SU-DHL-6 (cell line): Measurements from ENCODE around the gene ANXA4.

ENCODE experiments used
- H2AFZ ChIP-seq: fragments of 200-600 bp; sonication (generic); 2 replicates; pipeline ENCODE4 v1.6.1; 2014; ENCODE audit warnings: low read depth, mild to moderate bottlenecking, moderate library complexity, mixed read lengths, antibody characterized with exemption, low read length; ENCODE audit not compliant: severe bottlenecking
- H3F3A ChIP-seq: fragments of 200-600 bp; shearing (Covaris generic); 2 replicates; pipeline ENCODE4 v1.6.0; 2016; ENCODE audit warnings: antibody characterized with exemption, mild to moderate bottlenecking; ENCODE audit not compliant: insufficient read depth
- H3K27ac ChIP-seq: fragments of 200-600 bp; sonication (generic); 2 replicates; pipeline ENCODE4 v1.5.1; 2016; ENCODE audit warnings: low read depth, mild to moderate bottlenecking, low read length, moderate library complexity, mixed read lengths
- H3K27me3 ChIP-seq: fragments of 200-600 bp; sonication (generic), shearing (Covaris generic); 2 replicates; pipeline ENCODE4 v1.6.0; 2014; ENCODE audit warnings: mild to moderate bottlenecking, low read length
- H3K36me3 ChIP-seq: fragments of 200-600 bp; sonication (generic); 2 replicates; pipeline ENCODE4 v1.6.1; 2014; ENCODE audit warnings: mild to moderate bottlenecking, low read length, mixed read lengths
- H3K4me2 ChIP-seq: fragments of 300-600, 200-600 bp; shearing (Covaris generic), sonication (generic); 2 replicates; pipeline ENCODE4 v1.6.0; 2014; ENCODE audit warnings: low read length, low read depth, mild to moderate bottlenecking; ENCODE audit not compliant: poor library complexity, severe bottlenecking
- H3K4me3 ChIP-seq: fragments of 200-600 bp; sonication (generic); 2 replicates; pipeline ENCODE4 v1.5.1; 2014; ENCODE audit warnings: antibody characterized with exemption, low read length, mild to moderate bottlenecking, mixed read lengths; ENCODE audit not compliant: insufficient read depth, poor library complexity, severe bottlenecking
- H3K79me2 ChIP-seq: fragments of 200-600 bp; sonication (generic); 2 replicates; pipeline ENCODE4 v1.6.1; 2014; ENCODE audit warnings: mild to moderate bottlenecking, low read length, moderate library complexity; ENCODE audit not compliant: insufficient read depth
- H3K9ac ChIP-seq: fragments of 200-600 bp; sonication (generic); 2 replicates; pipeline ENCODE4 v1.7.0; 2014; ENCODE audit warnings: mild to moderate bottlenecking, low read length
- H3K9me2 ChIP-seq: fragments of 200-600 bp; sonication (generic); replicated peaks from 2 replicates; pipeline ENCODE4 v1.6.1; 2014; ENCODE audit warnings: low read length; ENCODE audit not compliant: insufficient read depth
- H3K9me3 ChIP-seq: fragments of 200-600 bp; sonication (generic); 2 replicates; pipeline ENCODE4 v1.6.1; 2014; ENCODE audit warnings: low read length, mixed read lengths; ENCODE audit not compliant: insufficient read depth
- H4K20me1 ChIP-seq: fragments of 200-600 bp; sonication (generic); 2 replicates; pipeline ENCODE4 v1.6.1; 2014; ENCODE audit warnings: low read depth, mild to moderate bottlenecking, antibody characterized with exemption, low read length, moderate library complexity, mixed read lengths
- EZH2phosphoT487 ChIP-seq: fragments of 200-600 bp; sonication (generic), shearing (Covaris generic); conservative IDR thresholded peaks from 2 replicates; pipeline ENCODE4 v1.6.1; 2018; ENCODE audit warnings: mild to moderate bottlenecking, antibody characterized with exemption, low read length, moderate library complexity, mixed read lengths
- TF ChIP-seq, protein P1 (sequence below): fragments of 200-600 bp; sonication (generic); IDR thresholded peaks from one replicate; pipeline ENCODE4 v1.5.1; 2017; ENCODE audit warnings: antibody characterized with exemption, mild to moderate bottlenecking, low read length, moderate library complexity; ENCODE audit not compliant: insufficient read depth, poor library complexity, severe bottlenecking

The ANXA4 gene

GRCh38 chr2:69817729-69818501, 76.0 kb downstream of the ANXA4 start:
- no peaks in the 10 kb centered on the region for H3K36me3 ChIP-seq
- no peak overlapping the region for H3K4me3 ChIP-seq
- no peaks in the 10 kb centered on the region for H3K27me3 ChIP-seq
- no peak overlapping the region for H3K27ac ChIP-seq
- no peaks in the 10 kb centered on the region for H3F3A ChIP-seq
- H3K9me3 ChIP-seq, result no peaks in the 10 kb centered on the region
- no peaks in the 10 kb centered on the region for H4K20me1 ChIP-seq
- no peak overlapping the region for H3K9ac ChIP-seq
- H3K79me2 ChIP-seq, result no peaks in the 10 kb centered on the region
- no peak overlapping the region for H3K4me2 ChIP-seq
- H3K9me2 ChIP-seq, result no peaks in the 10 kb centered on the region
- TF ChIP-seq, protein P1, sequence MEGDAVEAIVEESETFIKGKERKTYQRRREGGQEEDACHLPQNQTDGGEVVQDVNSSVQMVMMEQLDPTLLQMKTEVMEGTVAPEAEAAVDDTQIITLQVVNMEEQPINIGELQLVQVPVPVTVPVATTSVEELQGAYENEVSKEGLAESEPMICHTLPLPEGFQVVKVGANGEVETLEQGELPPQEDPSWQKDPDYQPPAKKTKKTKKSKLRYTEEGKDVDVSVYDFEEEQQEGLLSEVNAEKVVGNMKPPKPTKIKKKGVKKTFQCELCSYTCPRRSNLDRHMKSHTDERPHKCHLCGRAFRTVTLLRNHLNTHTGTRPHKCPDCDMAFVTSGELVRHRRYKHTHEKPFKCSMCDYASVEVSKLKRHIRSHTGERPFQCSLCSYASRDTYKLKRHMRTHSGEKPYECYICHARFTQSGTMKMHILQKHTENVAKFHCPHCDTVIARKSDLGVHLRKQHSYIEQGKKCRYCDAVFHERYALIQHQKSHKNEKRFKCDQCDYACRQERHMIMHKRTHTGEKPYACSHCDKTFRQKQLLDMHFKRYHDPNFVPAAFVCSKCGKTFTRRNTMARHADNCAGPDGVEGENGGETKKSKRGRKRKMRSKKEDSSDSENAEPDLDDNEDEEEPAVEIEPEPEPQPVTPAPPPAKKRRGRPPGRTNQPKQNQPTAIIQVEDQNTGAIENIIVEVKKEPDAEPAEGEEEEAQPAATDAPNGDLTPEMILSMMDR, result no peak
- TF ChIP-seq EZH2phosphoT487, result no peak
- no peak overlapping the region for H2AFZ ChIP-seq

DNA sequence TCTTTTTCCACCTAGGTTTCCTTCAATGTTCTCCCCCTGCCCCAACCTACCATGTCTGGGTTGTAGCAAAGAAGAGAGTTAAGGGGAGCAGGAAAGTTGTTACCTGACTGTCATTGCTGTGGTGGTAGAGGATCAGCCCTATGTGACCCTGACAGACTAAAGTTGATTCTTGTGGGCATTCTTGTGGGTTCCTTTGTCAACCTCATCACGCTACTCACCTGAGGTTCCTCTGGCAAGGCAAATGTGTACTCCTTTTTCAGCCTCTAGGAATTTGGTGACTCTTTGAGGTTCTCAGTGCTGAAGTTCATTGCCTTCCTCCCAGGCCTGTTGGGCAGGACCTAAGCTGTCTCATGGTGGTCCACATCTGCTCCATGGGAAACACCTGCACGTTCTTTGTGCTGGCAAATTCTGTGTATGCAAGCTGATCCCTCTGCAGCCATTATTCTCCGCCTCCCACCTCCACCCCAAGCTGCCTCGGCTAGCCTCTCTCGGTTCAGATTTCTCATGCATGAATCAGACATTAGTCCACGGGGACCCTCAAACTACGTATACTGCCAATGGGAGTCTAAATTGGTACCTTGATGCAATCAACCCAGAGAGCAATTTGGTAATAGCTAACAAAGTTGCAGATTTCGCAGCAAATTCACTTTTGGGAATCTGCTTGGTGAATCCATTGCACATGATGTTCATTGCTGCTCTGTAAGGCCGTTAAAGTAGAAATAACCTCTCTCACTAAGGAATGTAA, 86.0 kb downstream of the ANXA4 start:
- Histone ChIP-seq H3K9ac (no peak overlapping the region), H3K9me3 (no peaks in the 10 kb centered on the region), H3K27me3 (no peaks in the 10 kb centered on the region), H3K4me3 (no peak overlapping the region), H3K36me3 (no peaks in the 10 kb centered on the region), H3K9me2 (no peaks in the 10 kb centered on the region), H2AFZ (peak overlapping the region; percentile 53), H4K20me1 (no peaks in the 10 kb centered on the region), H3F3A (no peaks in the 10 kb centered on the region), H3K27ac (no peak overlapping the region), H3K4me2 (no peak overlapping the region), H3K79me2 (peaks cover 34% of the 10 kb centered on the region)
- TF ChIP-seq EZH2phosphoT487, result no peak
- TF ChIP-seq, protein P1, result no peak

DNA sequence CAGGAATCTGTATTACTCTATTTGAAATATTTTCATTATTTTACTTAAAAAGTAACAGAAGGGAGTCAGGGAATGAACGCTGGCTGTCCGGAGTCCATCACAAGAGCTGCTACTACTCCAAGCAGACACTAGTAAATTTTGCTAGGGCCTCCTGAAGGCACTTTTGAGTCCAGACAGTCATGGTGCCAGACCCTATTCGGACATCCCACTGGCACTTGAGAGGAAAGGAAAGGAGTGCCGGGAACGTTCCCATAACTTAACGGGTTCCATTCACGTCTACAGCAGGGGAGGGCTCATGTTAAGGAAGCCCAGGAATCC, 87.0 kb downstream of the ANXA4 start:
- H3K4me2 ChIP-seq, result peak overlapping the region; percentile 57
- peak overlapping the region; percentile 83 for H2AFZ ChIP-seq
- H3K9me3 ChIP-seq, result no peaks in the 10 kb centered on the region
- TF ChIP-seq, protein P1, result no peak
- no peak for TF ChIP-seq EZH2phosphoT487
- H3K27ac ChIP-seq, result peak overlapping the region; percentile 51
- no peaks in the 10 kb centered on the region for H3K27me3 ChIP-seq
- H3K36me3 ChIP-seq, result no peaks in the 10 kb centered on the region
- no peaks in the 10 kb centered on the region for H4K20me1 ChIP-seq
- H3K79me2 ChIP-seq, result peaks cover 42% of the 10 kb centered on the region
- no peaks in the 10 kb centered on the region for H3F3A ChIP-seq
- peak overlapping the region; percentile 85 for H3K4me3 ChIP-seq
- H3K9me2 ChIP-seq, result no peaks in the 10 kb centered on the region
- H3K9ac ChIP-seq, result peak overlapping the region; percentile 86
